ENCODE data around the gene SAPCD2. TPM values are rescaled to one million over a fixed set of nuclear protein-coding genes. Genes with fewer than 3 reads are reported as not detected.

The SAPCD2 gene
- polyA plus RNA-seq, 1 donor (not counting 4 experiments of a cell fraction or from before 2014, with no cell fraction given): 1.6 TPM

- Histone ChIP-seq H4K20me1 (ENCODE audit: control insufficient read depth, extremely low read depth, insufficient read depth, low read length) (no peaks in the 10 kb centered on the region), H3K79me2 (ENCODE audit: control insufficient read depth, insufficient read depth, low read length) (peaks cover 4% of the 10 kb centered on the region), H2AFZ (ENCODE audit: control insufficient read depth, low read length) (no peak overlapping the region), H3K9me1 (ENCODE audit: control insufficient read depth, extremely low read depth, insufficient read depth, low read length) (no peaks in the 10 kb centered on the region), H3K36me3 (ENCODE audit: control insufficient read depth in 2 of 2, extremely low read depth in 1 of 2, insufficient read depth in 2 of 2, low read length in 2 of 2) (peaks cover 34 to 53% of the 10 kb centered on the region in 2 experiments), H3K4me1 (ENCODE audit: control insufficient read depth, extremely low read depth, insufficient read depth, low read length) (no peaks in the 10 kb centered on the region), H3K9me3 (ENCODE audit: control insufficient read depth, low read depth, low read length) (peaks cover 17% of the 10 kb centered on the region), H3K4me3 (ENCODE audit: control insufficient read depth in 2 of 3, extremely low read depth in 1 of 3, insufficient read depth in 2 of 3, low read depth in 1 of 3, low read length in 3 of 3) (no peak overlapping the region), H3K4me2 (ENCODE audit: control insufficient read depth, extremely low read depth, insufficient read depth, low read depth, low read length) (no peak overlapping the region), H3K27ac (ENCODE audit: control insufficient read depth, insufficient read depth, low read length) (no peak overlapping the region), H3K9ac (ENCODE audit: control insufficient read depth, extremely low read depth, insufficient read depth, low read length) (no peak overlapping the region), H3K27me3 (ENCODE audit: control insufficient read depth, extremely low read depth, insufficient read depth, low read length) (no peaks in the 10 kb centered on the region)
- DNase-seq (ENCODE audit: low read depth, low spot score): no peak
- dilution Hi-C loops (cut with MboI; ENCODE audit: extremely low pct_ligation_motif_present, low sequenced_read_pairs): no loop called here
- no peak for TF ChIP-seq EZH2 (IDR thresholded peaks at IDR 0.05; ENCODE audit: low read length)
- TF ChIP-seq, protein P1, sequence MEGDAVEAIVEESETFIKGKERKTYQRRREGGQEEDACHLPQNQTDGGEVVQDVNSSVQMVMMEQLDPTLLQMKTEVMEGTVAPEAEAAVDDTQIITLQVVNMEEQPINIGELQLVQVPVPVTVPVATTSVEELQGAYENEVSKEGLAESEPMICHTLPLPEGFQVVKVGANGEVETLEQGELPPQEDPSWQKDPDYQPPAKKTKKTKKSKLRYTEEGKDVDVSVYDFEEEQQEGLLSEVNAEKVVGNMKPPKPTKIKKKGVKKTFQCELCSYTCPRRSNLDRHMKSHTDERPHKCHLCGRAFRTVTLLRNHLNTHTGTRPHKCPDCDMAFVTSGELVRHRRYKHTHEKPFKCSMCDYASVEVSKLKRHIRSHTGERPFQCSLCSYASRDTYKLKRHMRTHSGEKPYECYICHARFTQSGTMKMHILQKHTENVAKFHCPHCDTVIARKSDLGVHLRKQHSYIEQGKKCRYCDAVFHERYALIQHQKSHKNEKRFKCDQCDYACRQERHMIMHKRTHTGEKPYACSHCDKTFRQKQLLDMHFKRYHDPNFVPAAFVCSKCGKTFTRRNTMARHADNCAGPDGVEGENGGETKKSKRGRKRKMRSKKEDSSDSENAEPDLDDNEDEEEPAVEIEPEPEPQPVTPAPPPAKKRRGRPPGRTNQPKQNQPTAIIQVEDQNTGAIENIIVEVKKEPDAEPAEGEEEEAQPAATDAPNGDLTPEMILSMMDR (optimal IDR thresholded peaks at IDR 0.05 in 1 of 3, IDR thresholded peaks at IDR 0.05 in 1 of 3, conservative IDR thresholded peaks at IDR 0.05 in 1 of 3; ENCODE audit: extremely low read depth in 1 of 3, insufficient read depth in 2 of 3, low read length in 3 of 3): no peak
- no peak for FAIRE-seq
Observed at GRCh38 chr9:137099231-137099630, 28.9 kb upstream of the SAPCD2 start.

DNA sequence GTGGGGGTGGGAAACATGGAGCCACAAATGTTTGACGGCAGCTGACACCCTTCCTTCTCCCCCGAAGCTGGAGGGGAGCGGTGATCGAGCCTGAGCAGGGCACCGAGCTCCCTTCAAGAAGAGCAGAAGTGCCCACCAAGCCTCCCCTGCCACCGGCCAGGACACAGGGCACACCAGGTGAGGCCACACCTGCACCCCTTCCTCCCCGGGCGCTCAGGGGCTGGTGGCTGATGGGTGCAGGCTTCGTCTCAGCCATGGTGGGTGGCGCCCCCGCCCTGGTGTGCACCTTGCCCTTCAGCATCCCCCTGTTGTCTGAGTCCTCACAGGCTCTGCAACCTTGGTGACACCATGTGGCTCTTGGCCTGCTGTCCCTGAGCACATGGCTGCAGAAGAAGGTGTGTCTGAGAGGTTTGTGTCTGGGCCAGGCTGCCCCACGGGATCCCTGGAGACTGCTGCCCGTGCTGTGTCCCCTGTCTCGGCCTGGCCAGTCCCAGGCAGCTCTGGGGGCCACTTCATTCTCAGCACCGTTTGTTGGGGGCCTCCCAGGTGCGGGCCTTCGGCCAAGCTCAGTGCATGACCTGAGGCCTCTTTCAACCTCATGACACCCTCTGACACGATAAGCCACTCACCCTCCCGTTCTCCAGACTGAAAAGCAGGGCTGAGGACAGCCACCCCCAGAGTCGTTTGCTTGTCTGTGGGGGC, 27.6 kb upstream of the SAPCD2 start:
- dilution Hi-C loops (cut with MboI; ENCODE audit: extremely low pct_ligation_motif_present, low sequenced_read_pairs): no loop called here
- Histone ChIP-seq H3K4me2 (ENCODE audit: control insufficient read depth, extremely low read depth, insufficient read depth, low read depth, low read length) (no peak overlapping the region), H3K9me1 (ENCODE audit: control insufficient read depth, extremely low read depth, insufficient read depth, low read length) (no peaks in the 10 kb centered on the region), H4K20me1 (ENCODE audit: control insufficient read depth, extremely low read depth, insufficient read depth, low read length) (no peaks in the 10 kb centered on the region), H3K9me3 (ENCODE audit: control insufficient read depth, low read depth, low read length) (peaks cover 12% of the 10 kb centered on the region), H3K27ac (ENCODE audit: control insufficient read depth, insufficient read depth, low read length) (no peak overlapping the region), H3K79me2 (ENCODE audit: control insufficient read depth, insufficient read depth, low read length) (peaks cover 2% of the 10 kb centered on the region), H3K9ac (ENCODE audit: control insufficient read depth, extremely low read depth, insufficient read depth, low read length) (no peak overlapping the region), H3K4me3 (ENCODE audit: control insufficient read depth in 2 of 3, extremely low read depth in 1 of 3, insufficient read depth in 2 of 3, low read depth in 1 of 3, low read length in 3 of 3) (no peak overlapping the region), H2AFZ (ENCODE audit: control insufficient read depth, low read length) (no peak overlapping the region), H3K36me3 (ENCODE audit: control insufficient read depth in 2 of 2, extremely low read depth in 1 of 2, insufficient read depth in 2 of 2, low read length in 2 of 2) (peaks cover 30 to 42% of the 10 kb centered on the region in 2 experiments), H3K4me1 (ENCODE audit: control insufficient read depth, extremely low read depth, insufficient read depth, low read length) (no peaks in the 10 kb centered on the region), H3K27me3 (ENCODE audit: control insufficient read depth, extremely low read depth, insufficient read depth, low read length) (no peaks in the 10 kb centered on the region)
- DNase-seq (ENCODE audit: low read depth, low spot score) (no peak), FAIRE-seq (no peak)
- TF ChIP-seq, protein P1 (optimal IDR thresholded peaks at IDR 0.05 in 1 of 3, IDR thresholded peaks at IDR 0.05 in 1 of 3, conservative IDR thresholded peaks at IDR 0.05 in 1 of 3; ENCODE audit: extremely low read depth in 1 of 3, insufficient read depth in 2 of 3, low read length in 3 of 3): no peak
- TF ChIP-seq EZH2 (IDR thresholded peaks at IDR 0.05; ENCODE audit: low read length): no peak
